Endothelial cell of umbilical vein (primary cell): ENCODE measurements around the gene PPIB. TPM values are rescaled to one million over a fixed set of nuclear protein-coding genes. Genes with fewer than 3 reads are reported as not detected.
A peak's percentile ranks its signal among the peaks of the same experiment; 100 is the strongest.

Source experiments
- BruUV-seq: library from RNA; stranded (reverse); fragments of 400-500 nt; replicated peaks from 2 replicates; lab custom pipeline; 2021; lab: Mats Ljungman, UMichigan
- CTCF ChIA-PET: fragments of 300-600, 350-600 bp; sonication (Branson Sonifier 250); formaldehyde crosslinking; loops from one replicate; lab custom pipeline; 2021; ENCODE audit warnings: antibody characterized with exemption, inconsistent platforms; lab: Charles Lee
- POLR2A ChIA-PET: fragments of 300-600, 350-600 bp; sonication (Branson Sonifier 250); formaldehyde crosslinking; loops from one replicate; lab custom pipeline; 2021; ENCODE audit warnings: antibody characterized with exemption, inconsistent platforms; lab: Charles Lee
- DNase-seq: peaks from one replicate; pipeline ENCODE4 v3.0.0-alpha.2; 2011; ENCODE audit warnings: low read depth, low spot score
- FAIRE-seq: peaks from 2 replicates; lab custom pipeline; 2011; peaks lifted over from hg19 to GRCh38; lab: Jason Lieb, UNC
- H2AFZ ChIP-seq: 2 replicates; pipeline ENCODE4 v1.6.0; 2012; ENCODE audit warnings: low read depth, low read length, control low read depth, inconsistent platforms
- H3K27ac ChIP-seq: 2 replicates; pipeline ENCODE4 v1.5.1; 2011; ENCODE audit warnings: low read depth, mild to moderate bottlenecking, control low read depth, low read length, moderate library complexity; ENCODE audit not compliant: insufficient read depth
- H3K27me3 ChIP-seq, 2 experiments: 2 replicates each; pipeline versions ENCODE4 v1.6.0 to v1.6.1; 2011; ENCODE audit warnings: low read length in 2 of 2, mixed read lengths in 1 of 2; ENCODE audit not compliant: control insufficient read depth in 2 of 2, insufficient read depth in 2 of 2
- H3K36me3 ChIP-seq, 2 experiments: 2 replicates in 1 of 2; 3 replicates in 1 of 2; pipeline ENCODE4 v1.5.1; 2011; ENCODE audit warnings: low read length in 2 of 2, mild to moderate bottlenecking in 1 of 2, moderate library complexity in 1 of 2; ENCODE audit not compliant: control insufficient read depth in 2 of 2, insufficient read depth in 2 of 2; ENCODE audit errors: extremely low read depth in 1 of 2
- H3K4me1 ChIP-seq: 3 replicates; pipeline ENCODE4 v1.5.1; 2011; ENCODE audit warnings: mild to moderate bottlenecking, low read length; ENCODE audit not compliant: control insufficient read depth, insufficient read depth; ENCODE audit errors: extremely low read depth
- H3K4me2 ChIP-seq: 2 replicates; pipeline ENCODE4 v1.6.1; 2011; ENCODE audit warnings: low read length, control low read depth, mixed read lengths; ENCODE audit not compliant: insufficient read depth
- H3K4me3 ChIP-seq, 3 experiments: fragments of 200-600 bp in 1 of 3; sonication (generic), shearing (Covaris generic) in 1 of 3; replicated peaks in 1 of 3; 2 replicates each; pipeline ENCODE4 v1.5.1; 2011 to 2016; ENCODE audit warnings: control low read depth in 3 of 3, low read length in 3 of 3, mild to moderate bottlenecking in 2 of 3, inconsistent platforms in 1 of 3, low read depth in 1 of 3, moderate library complexity in 1 of 3; ENCODE audit not compliant: insufficient read depth in 1 of 3
- H3K79me2 ChIP-seq: 2 replicates; pipeline ENCODE4 v1.6.0; 2012; ENCODE audit warnings: low read length, inconsistent platforms; ENCODE audit not compliant: control insufficient read depth, insufficient read depth
- H3K9ac ChIP-seq: replicated peaks from 2 replicates; pipeline ENCODE3; 2011; ENCODE audit warnings: low read length, control low read depth; ENCODE audit not compliant: insufficient read depth; ENCODE audit errors: extremely low read depth
- H3K9me1 ChIP-seq: replicated peaks from 3 replicates; pipeline ENCODE4 v1.6.0; 2011; ENCODE audit warnings: mild to moderate bottlenecking, low read length; ENCODE audit not compliant: control insufficient read depth, insufficient read depth; ENCODE audit errors: extremely low read depth
- H3K9me3 ChIP-seq: replicated peaks from 2 replicates; pipeline ENCODE4 v1.5.1; 2012; ENCODE audit warnings: low read length, inconsistent platforms; ENCODE audit not compliant: control insufficient read depth, insufficient read depth
- H4K20me1 ChIP-seq: replicated peaks from 2 replicates; pipeline ENCODE3; 2011; ENCODE audit warnings: mild to moderate bottlenecking, low read length; ENCODE audit not compliant: control insufficient read depth, insufficient read depth; ENCODE audit errors: extremely low read depth
- EZH2 ChIP-seq: IDR thresholded peaks from 2 replicates; pipeline ENCODE4 v1.6.1; 2012; ENCODE audit warnings: borderline replicate concordance, low read depth, mild to moderate bottlenecking, moderate library complexity, low read length, inconsistent platforms; ENCODE audit not compliant: severe bottlenecking
- FOS ChIP-seq: IDR thresholded peaks from 2 replicates; pipeline ENCODE4 v1.6.1; 2011; ENCODE audit warnings: mild to moderate bottlenecking, low read length, moderate library complexity, borderline replicate concordance; ENCODE audit not compliant: insufficient read depth
- GATA2 ChIP-seq: IDR thresholded peaks from 2 replicates; pipeline ENCODE4 v1.7.0; 2011; ENCODE audit warnings: low read depth, mild to moderate bottlenecking, moderate library complexity, mixed read lengths, low read length; ENCODE audit not compliant: insufficient read length, insufficient read depth
- JUN ChIP-seq: IDR thresholded peaks from 2 replicates; pipeline ENCODE4 v1.6.1; 2011; ENCODE audit warnings: borderline replicate concordance, low read depth; ENCODE audit not compliant: insufficient read length, insufficient read depth
- MYC ChIP-seq: IDR thresholded peaks from one replicate; pipeline ENCODE4 v1.6.1; 2011; ENCODE audit warnings: mild to moderate bottlenecking, low read depth, low read length
- POLR2AphosphoS5 ChIP-seq: IDR thresholded peaks from 2 replicates; pipeline ENCODE4 v1.6.1; 2012; ENCODE audit warnings: low read depth, mild to moderate bottlenecking, control low read depth, low read length, moderate library complexity; ENCODE audit not compliant: insufficient read depth
- dilution Hi-C: fragments of 300-500 bp; cut with MboI; formaldehyde crosslinking; loops from one replicate; pipeline ENCODE4 v1.15.0; 2019; ENCODE audit warnings: low sequenced_read_pairs; ENCODE audit not compliant: extremely low pct_ligation_motif_present
- intact Hi-C: fragments of 100-400 bp; cut with micrococcal nuclease; formaldehyde crosslinking; loops from one replicate; pipeline ENCODE4 v1.10.0; 2022
- polyA plus RNA-seq, 4 experiments: library from polyadenylated mRNA; depleted of rRNA in 3 of 4; stranded (reverse) in 3 of 4; unstranded in 1 of 4; fragments of >200 nt; gene quantifications; 2 replicates each; pipeline versions ENCODE4 v1.2.1 to v1.2.3, GENCODE V29; 2011 to 2012; ENCODE audit warnings: missing spikeins in 1 of 4
- total RNA-seq: library from RNA; stranded (reverse); gene quantifications from 2 replicates; pipeline ENCODE4 v1.2.3, GENCODE V29; 2021
- TF ChIP-seq, protein P1 (sequence below), 2 donors: IDR thresholded peaks; 1 replicate in 1 of 2; 2 replicates in 1 of 2; pipeline ENCODE4 v1.5.1; 2011; ENCODE audit warnings: low read length in 2 of 2, mild to moderate bottlenecking in 2 of 2, moderate library complexity in 2 of 2, control low read depth in 1 of 2, inconsistent platforms in 1 of 2, low read depth in 1 of 2; ENCODE audit not compliant: insufficient read depth in 1 of 2; ENCODE audit errors: extremely low read depth in 1 of 2
- TF ChIP-seq, protein P2 (sequence below): IDR thresholded peaks from 2 replicates; pipeline ENCODE4 v1.6.1; 2011; ENCODE audit not compliant: insufficient read depth, insufficient read length

Gene PPIB
- total and polyA plus RNA-seq, 2 donors (not counting 3 experiments of a cell fraction or from before 2014, with no cell fraction given), result 840 to 1,240 TPM

DNA sequence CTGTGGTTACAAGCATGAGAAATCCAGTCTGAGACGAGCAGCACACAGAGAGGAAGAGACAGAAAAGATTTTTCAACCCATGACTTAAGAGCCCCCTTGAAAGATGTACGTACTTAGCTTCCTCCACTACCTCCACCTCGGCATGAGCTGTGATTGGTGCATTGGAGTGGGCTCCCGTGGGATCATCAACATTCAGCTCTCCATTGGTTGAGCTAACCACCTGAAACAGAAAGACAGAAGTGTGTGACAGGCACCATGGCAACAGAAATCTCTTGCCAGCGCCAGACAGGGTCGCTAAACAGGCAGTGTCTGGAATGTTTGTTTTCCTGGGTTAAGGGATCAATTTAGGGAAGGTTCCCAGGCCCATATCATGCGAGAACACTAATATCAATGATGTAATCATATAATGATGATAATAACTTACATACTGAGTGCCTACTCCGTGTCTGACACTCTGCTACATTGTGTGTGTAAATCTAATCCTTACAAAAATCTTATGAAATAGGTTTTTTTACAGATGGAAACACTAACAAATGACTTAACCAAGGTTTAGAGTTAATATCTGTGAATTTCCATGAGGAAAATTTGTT, 17.5 kb upstream of the PPIB start:
- Histone ChIP-seq H3K9ac (no peak overlapping the region), H3K4me1 (no peaks in the 10 kb centered on the region), H3K9me3 (no peaks in the 10 kb centered on the region), H2AFZ (no peak overlapping the region), H3K27ac (no peak overlapping the region), H3K36me3 (peaks cover 5 to 16% of the 10 kb centered on the region in 2 experiments), H3K4me3 (no peak overlapping the region), H3K27me3 (no peaks in the 10 kb centered on the region), H4K20me1 (no peaks in the 10 kb centered on the region), H3K9me1 (no peaks in the 10 kb centered on the region), H3K79me2 (no peaks in the 10 kb centered on the region), H3K4me2 (no peak overlapping the region)
- peak; percentile 16 for DNase-seq
- CTCF ChIA-PET, result no interaction called here
- POLR2A ChIA-PET, result no interaction called here
- FAIRE-seq, result no peak
- no TSS peak for BruUV-seq
- dilution Hi-C loops, result no loop called here
- intact Hi-C loops, result no loop called here
- TF ChIP-seq FOS (no peak), EZH2 (no peak)

DNA sequence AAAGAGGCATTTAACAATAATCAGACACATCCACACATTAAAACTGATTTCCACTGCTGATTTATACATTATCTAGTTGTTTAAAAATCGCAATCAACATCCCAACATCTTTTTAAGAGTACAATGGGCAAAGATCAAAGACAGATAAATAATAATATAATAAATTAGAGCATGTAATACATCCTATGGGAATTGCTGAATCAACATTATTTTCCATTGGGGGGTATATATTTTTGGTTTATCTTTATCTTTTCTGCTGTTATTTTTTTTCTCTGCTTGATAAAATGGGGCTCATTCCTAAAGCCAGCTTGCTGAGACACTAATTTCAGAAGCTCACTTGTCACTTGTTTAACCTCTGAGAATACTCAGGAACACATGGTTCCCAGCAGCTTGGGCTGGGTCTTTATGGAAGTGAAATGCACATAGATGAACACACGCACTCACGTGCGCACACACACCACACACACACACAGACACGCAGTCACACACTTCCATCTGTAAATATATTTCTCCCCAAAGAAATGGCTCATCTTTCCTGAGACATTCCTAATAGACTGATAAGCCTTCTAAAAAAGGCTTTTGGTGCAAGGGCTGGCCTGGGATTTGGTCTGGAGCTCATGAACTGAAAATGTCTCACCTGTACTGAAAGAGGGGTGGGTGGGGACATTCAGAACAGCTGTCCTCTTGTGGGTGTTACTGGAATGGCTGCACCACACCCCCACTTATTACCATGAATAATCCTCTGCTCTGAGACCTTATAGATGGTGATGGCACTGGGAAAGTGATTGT, 3.5 kb upstream of the PPIB start:
- POLR2A ChIA-PET, result no interaction called here
- Histone ChIP-seq H3K9ac (no peak overlapping the region), H3K9me1 (no peaks in the 10 kb centered on the region), H3K4me1 (peaks cover 9% of the 10 kb centered on the region), H3K4me2 (no peak overlapping the region), H3K27ac (no peak overlapping the region), H2AFZ (no peak overlapping the region), H3K27me3 (no peaks in the 10 kb centered on the region), H3K79me2 (peaks cover 13% of the 10 kb centered on the region), H4K20me1 (no peaks in the 10 kb centered on the region), H3K4me3 (no peak overlapping the region), H3K9me3 (no peaks in the 10 kb centered on the region), H3K36me3 (no peaks in the 10 kb centered on the region)
- DNase-seq, result no peak
- BruUV-seq, result no TSS peak
- intact Hi-C loops (no loop called here), dilution Hi-C loops (no loop called here)
- TF ChIP-seq, protein P1, sequence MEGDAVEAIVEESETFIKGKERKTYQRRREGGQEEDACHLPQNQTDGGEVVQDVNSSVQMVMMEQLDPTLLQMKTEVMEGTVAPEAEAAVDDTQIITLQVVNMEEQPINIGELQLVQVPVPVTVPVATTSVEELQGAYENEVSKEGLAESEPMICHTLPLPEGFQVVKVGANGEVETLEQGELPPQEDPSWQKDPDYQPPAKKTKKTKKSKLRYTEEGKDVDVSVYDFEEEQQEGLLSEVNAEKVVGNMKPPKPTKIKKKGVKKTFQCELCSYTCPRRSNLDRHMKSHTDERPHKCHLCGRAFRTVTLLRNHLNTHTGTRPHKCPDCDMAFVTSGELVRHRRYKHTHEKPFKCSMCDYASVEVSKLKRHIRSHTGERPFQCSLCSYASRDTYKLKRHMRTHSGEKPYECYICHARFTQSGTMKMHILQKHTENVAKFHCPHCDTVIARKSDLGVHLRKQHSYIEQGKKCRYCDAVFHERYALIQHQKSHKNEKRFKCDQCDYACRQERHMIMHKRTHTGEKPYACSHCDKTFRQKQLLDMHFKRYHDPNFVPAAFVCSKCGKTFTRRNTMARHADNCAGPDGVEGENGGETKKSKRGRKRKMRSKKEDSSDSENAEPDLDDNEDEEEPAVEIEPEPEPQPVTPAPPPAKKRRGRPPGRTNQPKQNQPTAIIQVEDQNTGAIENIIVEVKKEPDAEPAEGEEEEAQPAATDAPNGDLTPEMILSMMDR (IDR thresholded peaks at IDR 0.05; ENCODE audit: extremely low read depth in 1 of 2, insufficient read depth in 1 of 2, low read depth in 1 of 2, low read length in 2 of 2), result no peak
- TF ChIP-seq, protein P2, sequence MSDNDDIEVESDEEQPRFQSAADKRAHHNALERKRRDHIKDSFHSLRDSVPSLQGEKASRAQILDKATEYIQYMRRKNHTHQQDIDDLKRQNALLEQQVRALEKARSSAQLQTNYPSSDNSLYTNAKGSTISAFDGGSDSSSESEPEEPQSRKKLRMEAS, result no peak
- TF ChIP-seq EZH2, result no peak
- no peak for TF ChIP-seq MYC
- no peak for TF ChIP-seq POLR2AphosphoS5
- no peak for TF ChIP-seq JUN
- no peak for TF ChIP-seq FOS
- no peak for TF ChIP-seq GATA2
- FAIRE-seq, result no peak
- CTCF ChIA-PET, result interaction anchor here (0.7 kb wide), 1 partner anchor 9 kb away, joined by 3 read pairs; no protein-coding TSS in a partner anchor
